ENCODE results near the gene DUS3L.

Gene DUS3L

GRCh38 chr19:5743630-5744029 is 47.3 kb downstream of the DUS3L start:
- Histone ChIP-seq H3K4me3 (ENCODE audit: low read depth in 1 of 2, low read length in 2 of 2) (no peak overlapping the region), H3K4me1 (ENCODE audit: control insufficient read depth in 1 of 2, insufficient read depth in 2 of 2, low read length in 2 of 2) (no peaks in the 10 kb centered on the region), H3K27me3 (ENCODE audit: low read depth, low read length) (no peaks in the 10 kb centered on the region), H3K27ac (ENCODE audit: low read length) (no peak overlapping the region), H3K9me3 (ENCODE audit: control insufficient read depth in 1 of 2, low read length in 2 of 2) (no peaks in the 10 kb centered on the region), H3K36me3 (ENCODE audit: control insufficient read depth in 1 of 2, insufficient read depth in 2 of 2, low read length in 2 of 2) (no peaks in the 10 kb centered on the region)

GRCh38 chr19:5742051-5742450 is 48.9 kb downstream of the DUS3L start:
- no peaks in the 10 kb centered on the region for H3K27me3 ChIP-seq (ENCODE audit: low read depth, low read length)
- no peak overlapping the region for H3K27ac ChIP-seq (ENCODE audit: low read length)
- H3K4me3 ChIP-seq (ENCODE audit: low read depth in 1 of 2, low read length in 2 of 2): no peak overlapping the region
- no peaks in the 10 kb centered on the region for H3K9me3 ChIP-seq (ENCODE audit: control insufficient read depth in 1 of 2, low read length in 2 of 2)
- H3K4me1 ChIP-seq (ENCODE audit: control insufficient read depth in 1 of 2, insufficient read depth in 2 of 2, low read length in 2 of 2): no peaks in the 10 kb centered on the region
- no peaks in the 10 kb centered on the region for H3K36me3 ChIP-seq (ENCODE audit: control insufficient read depth in 1 of 2, insufficient read depth in 2 of 2, low read length in 2 of 2)

GRCh38 chr19:5738423-5738822 is 52.5 kb downstream of the DUS3L start:
- Histone ChIP-seq H3K27me3 (ENCODE audit: low read depth, low read length) (no peaks in the 10 kb centered on the region), H3K27ac (ENCODE audit: low read length) (no peak overlapping the region), H3K4me3 (ENCODE audit: low read depth in 1 of 2, low read length in 2 of 2) (no peak overlapping the region), H3K36me3 (ENCODE audit: control insufficient read depth in 1 of 2, insufficient read depth in 2 of 2, low read length in 2 of 2) (no peaks in the 10 kb centered on the region), H3K9me3 (ENCODE audit: control insufficient read depth in 1 of 2, low read length in 2 of 2) (no peaks in the 10 kb centered on the region), H3K4me1 (ENCODE audit: control insufficient read depth in 1 of 2, insufficient read depth in 2 of 2, low read length in 2 of 2) (no peaks in the 10 kb centered on the region)

Data from muscle layer of duodenum (tissue), 2 donors.